Cardiac muscle cell (in vitro differentiated cells and primary cell): ENCODE measurements around the gene DIAPH2. TPM values are rescaled to one million over a fixed set of nuclear protein-coding genes. Genes with fewer than 3 reads are reported as not detected.
A peak's percentile ranks its signal among the peaks of the same experiment; 100 is the strongest.

ENCODE experiments used
- DNase-seq, 2 donors: peaks; one replicate each; pipeline versions ENCODE4 v3.0.0 to v3.0.0-alpha.2; 2010 to 2017; ENCODE audit warnings: low read depth in 1 of 2, low spot score in 1 of 2
- H3K27ac ChIP-seq: fragments of 200-600 bp; sonication (generic); 2 replicates; pipeline ENCODE4 v1.5.1; 2016
- H3K27me3 ChIP-seq: fragments of 200-600 bp; sonication (generic); 2 replicates; pipeline ENCODE4 v1.6.0; 2016; ENCODE audit warnings: control low read depth
- H3K36me3 ChIP-seq: fragments of 200-600 bp; sonication (generic); 2 replicates; pipeline ENCODE4 v1.5.1; 2016; ENCODE audit warnings: control low read depth
- H3K4me1 ChIP-seq: fragments of 200-600 bp; sonication (generic); 2 replicates; pipeline ENCODE4 v1.8.1; 2017; ENCODE audit warnings: low read depth, mild to moderate bottlenecking, mixed run types
- H3K4me3 ChIP-seq: fragments of 200-600 bp; sonication (generic); 2 replicates; pipeline ENCODE4 v1.5.1; 2016; ENCODE audit warnings: mild to moderate bottlenecking
- H3K9me3 ChIP-seq: fragments of 200-600 bp; sonication (generic); 2 replicates; pipeline ENCODE4 v1.5.1; 2017; ENCODE audit warnings: low read depth, mild to moderate bottlenecking, control low read depth
- polyA plus RNA-seq: library from polyadenylated mRNA; unstranded; fragments of >200 nt; fragmentation: Nextera tagmentation; extraction: Ambion mirVana; gene quantifications from 2 replicates; pipeline ENCODE4 v1.2.1, GENCODE V29; 2016
- total RNA-seq: library from RNA; depleted of rRNA; stranded (reverse); fragments of >200 nt; gene quantifications from 2 replicates; pipeline ENCODE4 v1.2.3, GENCODE V29; 2016
- TF ChIP-seq, protein P1 (sequence below): IDR thresholded peaks from 2 replicates; pipeline ENCODE4 v1.5.1; 2012; ENCODE audit warnings: low read depth, mild to moderate bottlenecking, low read length

DIAPH2 gene
- total and polyA plus RNA-seq, 2 experiments from 2014 or later: 9.1 to 18.4 TPM

DNA sequence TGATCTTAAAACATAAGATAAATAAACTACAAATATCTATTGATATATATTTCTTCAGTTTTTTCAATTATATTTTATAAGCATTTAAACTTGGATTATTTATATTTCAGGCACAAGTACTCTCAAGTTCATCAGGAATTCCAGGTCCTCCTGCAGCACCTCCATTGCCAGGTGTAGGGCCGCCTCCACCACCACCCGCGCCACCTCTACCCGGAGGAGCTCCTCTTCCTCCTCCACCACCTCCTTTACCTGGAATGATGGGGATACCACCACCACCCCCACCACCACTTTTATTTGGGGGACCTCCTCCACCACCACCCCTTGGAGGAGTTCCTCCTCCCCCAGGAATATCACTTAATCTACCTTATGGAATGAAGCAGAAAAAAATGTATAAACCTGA is 273.1 kb downstream of the DIAPH2 start:
- no peak for DNase-seq
- no peaks in the 10 kb centered on the region for H3K36me3 ChIP-seq
- no peaks in the 10 kb centered on the region for H3K4me1 ChIP-seq
- H3K4me3 ChIP-seq: no peak overlapping the region
- no peak overlapping the region for H3K27ac ChIP-seq
- no peaks in the 10 kb centered on the region for H3K27me3 ChIP-seq
- TF ChIP-seq, protein P1, sequence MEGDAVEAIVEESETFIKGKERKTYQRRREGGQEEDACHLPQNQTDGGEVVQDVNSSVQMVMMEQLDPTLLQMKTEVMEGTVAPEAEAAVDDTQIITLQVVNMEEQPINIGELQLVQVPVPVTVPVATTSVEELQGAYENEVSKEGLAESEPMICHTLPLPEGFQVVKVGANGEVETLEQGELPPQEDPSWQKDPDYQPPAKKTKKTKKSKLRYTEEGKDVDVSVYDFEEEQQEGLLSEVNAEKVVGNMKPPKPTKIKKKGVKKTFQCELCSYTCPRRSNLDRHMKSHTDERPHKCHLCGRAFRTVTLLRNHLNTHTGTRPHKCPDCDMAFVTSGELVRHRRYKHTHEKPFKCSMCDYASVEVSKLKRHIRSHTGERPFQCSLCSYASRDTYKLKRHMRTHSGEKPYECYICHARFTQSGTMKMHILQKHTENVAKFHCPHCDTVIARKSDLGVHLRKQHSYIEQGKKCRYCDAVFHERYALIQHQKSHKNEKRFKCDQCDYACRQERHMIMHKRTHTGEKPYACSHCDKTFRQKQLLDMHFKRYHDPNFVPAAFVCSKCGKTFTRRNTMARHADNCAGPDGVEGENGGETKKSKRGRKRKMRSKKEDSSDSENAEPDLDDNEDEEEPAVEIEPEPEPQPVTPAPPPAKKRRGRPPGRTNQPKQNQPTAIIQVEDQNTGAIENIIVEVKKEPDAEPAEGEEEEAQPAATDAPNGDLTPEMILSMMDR: no peak
- no peaks in the 10 kb centered on the region for H3K9me3 ChIP-seq

DNA sequence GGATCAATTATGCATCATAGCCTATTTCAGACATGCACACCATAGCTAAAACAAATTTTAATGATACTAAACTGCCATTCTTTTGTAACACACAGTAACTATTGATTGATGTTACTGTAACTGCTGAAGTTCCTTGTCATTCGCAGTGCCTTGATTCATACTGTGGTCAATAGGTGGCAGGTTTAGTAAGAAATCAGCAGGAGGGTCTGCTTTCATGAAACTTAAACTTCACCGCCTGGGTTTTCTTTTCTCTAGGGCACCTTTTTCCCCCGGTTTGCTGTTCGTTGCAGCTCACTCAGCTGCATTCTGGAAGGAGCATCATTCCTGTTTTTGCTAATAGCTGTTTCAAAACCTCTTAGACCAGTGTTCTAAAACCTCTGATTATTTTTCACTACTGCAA is 287.2 kb downstream of the DIAPH2 start:
- Histone ChIP-seq H3K4me1 (no peaks in the 10 kb centered on the region), H3K4me3 (no peak overlapping the region), H3K9me3 (no peaks in the 10 kb centered on the region), H3K27ac (no peak overlapping the region), H3K27me3 (no peaks in the 10 kb centered on the region), H3K36me3 (no peaks in the 10 kb centered on the region)
- peak in 1 of 2 donors; percentile 29 for DNase-seq
- TF ChIP-seq, protein P1: no peak

- H3K27ac ChIP-seq: no peak overlapping the region
- DNase-seq: no peak
Observed at GRCh38 chrX:96978906-96979305, 294.3 kb downstream of the DIAPH2 start.

GRCh38 chrX:96979766-96980165 is 295.1 kb downstream of the DIAPH2 start:
- no peak overlapping the region for H3K4me3 ChIP-seq
- peaks cover 16% of the 10 kb centered on the region for H3K4me1 ChIP-seq
- H3K27me3 ChIP-seq: no peaks in the 10 kb centered on the region
- no peak overlapping the region for H3K27ac ChIP-seq
- H3K36me3 ChIP-seq: no peaks in the 10 kb centered on the region
- TF ChIP-seq, protein P1: no peak
- no peaks in the 10 kb centered on the region for H3K9me3 ChIP-seq
- DNase-seq: peak in 1 of 2 donors; percentile 39

More at GRCh38 chrX:96978906-96979305, 294.3 kb downstream of the DIAPH2 start:
- no peak overlapping the region for H3K4me3 ChIP-seq
- TF ChIP-seq, protein P1: no peak
- no peaks in the 10 kb centered on the region for H3K9me3 ChIP-seq
- H3K4me1 ChIP-seq: peaks cover 16% of the 10 kb centered on the region
- no peaks in the 10 kb centered on the region for H3K27me3 ChIP-seq
- H3K36me3 ChIP-seq: no peaks in the 10 kb centered on the region

DNA sequence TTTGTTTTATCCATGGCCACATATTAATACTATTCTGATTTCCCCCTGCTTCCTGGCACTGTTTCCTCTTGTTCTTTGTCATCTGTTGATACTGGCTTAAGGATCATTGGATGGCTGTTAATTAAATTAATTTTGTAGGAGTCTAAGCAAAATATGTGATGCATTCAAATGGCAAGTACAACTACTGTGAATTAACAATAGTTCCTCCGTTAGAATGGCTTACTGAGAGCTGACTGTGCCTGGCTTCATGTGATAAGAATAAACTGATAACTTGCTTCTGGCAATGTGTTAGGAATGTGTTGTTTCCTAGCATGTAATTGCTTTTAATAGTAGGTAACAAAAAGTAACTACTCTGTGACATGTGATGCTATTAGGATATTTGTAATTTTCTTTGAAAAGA is 297.5 kb downstream of the DIAPH2 start:
- no peaks in the 10 kb centered on the region for H3K9me3 ChIP-seq
- TF ChIP-seq, protein P1: no peak
- no peaks in the 10 kb centered on the region for H3K36me3 ChIP-seq
- no peaks in the 10 kb centered on the region for H3K27me3 ChIP-seq
- DNase-seq: peak in 1 of 2 donors; percentile 30
- H3K4me1 ChIP-seq: peaks cover 16% of the 10 kb centered on the region
- no peak overlapping the region for H3K27ac ChIP-seq
- H3K4me3 ChIP-seq: no peak overlapping the region

DNA sequence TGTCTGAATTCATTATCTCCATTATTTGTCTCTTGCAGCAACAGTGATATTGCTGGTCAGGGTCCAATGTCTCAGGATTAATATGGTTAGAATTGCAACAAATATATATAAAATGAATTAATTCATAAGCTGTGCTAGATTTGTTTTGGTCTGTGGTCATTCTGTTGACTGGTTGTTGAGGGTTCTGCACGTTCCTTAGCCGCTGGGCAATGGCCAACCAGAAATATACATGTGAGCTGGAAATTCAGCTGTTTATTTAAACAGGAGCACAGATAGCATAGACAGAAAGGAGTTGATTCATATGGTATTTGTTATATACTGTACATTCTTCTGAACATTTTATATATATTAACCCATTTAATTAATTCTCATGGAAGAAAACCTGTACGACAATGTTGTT is 299.9 kb downstream of the DIAPH2 start:
- Histone ChIP-seq H3K27ac (no peak overlapping the region), H3K4me3 (no peak overlapping the region), H3K4me1 (peaks cover 12% of the 10 kb centered on the region), H3K9me3 (no peaks in the 10 kb centered on the region), H3K27me3 (no peaks in the 10 kb centered on the region), H3K36me3 (no peaks in the 10 kb centered on the region)
- no peak for DNase-seq
- TF ChIP-seq, protein P1: no peak
